Endothelial cell of umbilical vein (primary cell): ENCODE measurements around the gene MAN1A2.

Source experiments
- EZH2 ChIP-seq: IDR thresholded peaks from 2 replicates; pipeline ENCODE4 v1.6.1; 2012; ENCODE audit warnings: borderline replicate concordance, low read depth, mild to moderate bottlenecking, moderate library complexity, low read length, inconsistent platforms; ENCODE audit not compliant: severe bottlenecking
- GATA2 ChIP-seq: IDR thresholded peaks from 2 replicates; pipeline ENCODE4 v1.7.0; 2011; ENCODE audit warnings: low read depth, mild to moderate bottlenecking, moderate library complexity, mixed read lengths, low read length; ENCODE audit not compliant: insufficient read length, insufficient read depth
- POLR2A ChIP-seq: IDR thresholded peaks from 2 replicates; pipeline ENCODE4 v1.6.1; 2012; ENCODE audit warnings: low read depth, mild to moderate bottlenecking, control low read depth, low read length
- POLR2AphosphoS5 ChIP-seq: IDR thresholded peaks from 2 replicates; pipeline ENCODE4 v1.6.1; 2012; ENCODE audit warnings: low read depth, mild to moderate bottlenecking, control low read depth, low read length, moderate library complexity; ENCODE audit not compliant: insufficient read depth
- TF ChIP-seq, protein P1 (sequence below), 2 donors: IDR thresholded peaks; 1 replicate in 1 of 2; 2 replicates in 1 of 2; pipeline ENCODE4 v1.5.1; 2011; ENCODE audit warnings: low read length in 2 of 2, mild to moderate bottlenecking in 2 of 2, moderate library complexity in 2 of 2, control low read depth in 1 of 2, inconsistent platforms in 1 of 2, low read depth in 1 of 2; ENCODE audit not compliant: insufficient read depth in 1 of 2; ENCODE audit errors: extremely low read depth in 1 of 2
- TF ChIP-seq, protein P2 (sequence below): IDR thresholded peaks from 2 replicates; pipeline ENCODE4 v1.6.1; 2011; ENCODE audit not compliant: insufficient read depth, insufficient read length

DNA sequence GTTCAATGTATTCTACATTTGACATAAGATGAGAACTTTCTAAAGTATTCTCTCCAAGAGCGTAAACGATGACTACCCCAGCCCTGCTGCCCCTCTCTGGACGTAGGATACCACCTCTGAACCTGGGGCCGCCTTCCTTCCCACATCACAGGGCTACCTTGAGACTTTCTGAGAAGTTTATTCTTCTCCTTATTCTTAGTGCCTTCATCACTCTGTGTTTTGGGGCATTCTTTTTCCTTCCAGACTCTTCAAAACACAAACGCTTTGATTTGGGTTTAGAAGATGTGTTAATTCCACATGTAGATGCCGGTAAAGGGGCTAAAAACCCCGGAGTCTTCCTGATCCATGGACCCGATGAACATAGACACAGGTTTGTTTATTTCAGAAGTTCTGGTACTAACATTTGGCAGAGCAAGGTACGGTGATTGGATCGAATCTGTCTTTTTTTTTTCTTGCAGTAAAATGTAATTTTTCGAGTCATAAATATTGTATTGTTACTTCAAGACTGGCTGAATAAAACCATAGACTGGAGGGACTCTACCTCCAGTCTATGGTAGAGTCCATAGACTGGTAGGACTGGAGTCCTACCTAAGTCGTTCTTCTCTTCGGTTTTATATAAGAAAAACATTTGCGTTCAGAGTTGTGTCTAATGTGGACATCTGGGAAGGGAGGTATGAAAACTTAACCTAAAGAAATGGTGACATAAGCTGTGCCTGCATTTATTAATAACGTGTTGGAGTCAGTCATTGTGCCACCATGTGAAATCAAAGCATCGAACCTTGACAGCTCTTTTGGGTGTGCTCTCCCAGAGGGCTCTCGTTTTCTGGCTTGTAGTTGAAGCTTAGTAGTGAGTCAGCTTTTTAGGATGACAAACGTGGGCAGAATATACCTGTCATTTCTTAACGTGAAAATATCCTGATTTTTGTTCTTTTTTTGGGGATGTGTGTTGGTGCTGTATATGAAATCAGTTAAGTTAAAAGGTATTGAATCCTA lies 1.2 kb downstream of the MAN1A2 start:
- TF ChIP-seq, protein P1, sequence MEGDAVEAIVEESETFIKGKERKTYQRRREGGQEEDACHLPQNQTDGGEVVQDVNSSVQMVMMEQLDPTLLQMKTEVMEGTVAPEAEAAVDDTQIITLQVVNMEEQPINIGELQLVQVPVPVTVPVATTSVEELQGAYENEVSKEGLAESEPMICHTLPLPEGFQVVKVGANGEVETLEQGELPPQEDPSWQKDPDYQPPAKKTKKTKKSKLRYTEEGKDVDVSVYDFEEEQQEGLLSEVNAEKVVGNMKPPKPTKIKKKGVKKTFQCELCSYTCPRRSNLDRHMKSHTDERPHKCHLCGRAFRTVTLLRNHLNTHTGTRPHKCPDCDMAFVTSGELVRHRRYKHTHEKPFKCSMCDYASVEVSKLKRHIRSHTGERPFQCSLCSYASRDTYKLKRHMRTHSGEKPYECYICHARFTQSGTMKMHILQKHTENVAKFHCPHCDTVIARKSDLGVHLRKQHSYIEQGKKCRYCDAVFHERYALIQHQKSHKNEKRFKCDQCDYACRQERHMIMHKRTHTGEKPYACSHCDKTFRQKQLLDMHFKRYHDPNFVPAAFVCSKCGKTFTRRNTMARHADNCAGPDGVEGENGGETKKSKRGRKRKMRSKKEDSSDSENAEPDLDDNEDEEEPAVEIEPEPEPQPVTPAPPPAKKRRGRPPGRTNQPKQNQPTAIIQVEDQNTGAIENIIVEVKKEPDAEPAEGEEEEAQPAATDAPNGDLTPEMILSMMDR (IDR thresholded peaks at IDR 0.05; ENCODE audit: extremely low read depth in 1 of 2, insufficient read depth in 1 of 2, low read depth in 1 of 2, low read length in 2 of 2) = no peak
- TF ChIP-seq EZH2 (no peak), POLR2AphosphoS5 (no peak), POLR2A (no peak), GATA2 (no peak)
- TF ChIP-seq, protein P2, sequence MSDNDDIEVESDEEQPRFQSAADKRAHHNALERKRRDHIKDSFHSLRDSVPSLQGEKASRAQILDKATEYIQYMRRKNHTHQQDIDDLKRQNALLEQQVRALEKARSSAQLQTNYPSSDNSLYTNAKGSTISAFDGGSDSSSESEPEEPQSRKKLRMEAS = no peak
